ENCODE results near the gene AMOT. TPM values are rescaled to one million over a fixed set of nuclear protein-coding genes. Genes with fewer than 3 reads are reported as not detected.

Gene AMOT
- total RNA-seq, 3 donors from 2014 or later (not counting 1 experiment from before 2014, with no cell fraction given): 7.1 to 15.8 (median 9.3) TPM

GRCh38 chrX:112827292-112827903 lies 13.2 kb downstream of the AMOT start:
- no peak overlapping the region for H3K4me3 Mint-ChIP-seq
- TF ChIP-seq, protein P1, sequence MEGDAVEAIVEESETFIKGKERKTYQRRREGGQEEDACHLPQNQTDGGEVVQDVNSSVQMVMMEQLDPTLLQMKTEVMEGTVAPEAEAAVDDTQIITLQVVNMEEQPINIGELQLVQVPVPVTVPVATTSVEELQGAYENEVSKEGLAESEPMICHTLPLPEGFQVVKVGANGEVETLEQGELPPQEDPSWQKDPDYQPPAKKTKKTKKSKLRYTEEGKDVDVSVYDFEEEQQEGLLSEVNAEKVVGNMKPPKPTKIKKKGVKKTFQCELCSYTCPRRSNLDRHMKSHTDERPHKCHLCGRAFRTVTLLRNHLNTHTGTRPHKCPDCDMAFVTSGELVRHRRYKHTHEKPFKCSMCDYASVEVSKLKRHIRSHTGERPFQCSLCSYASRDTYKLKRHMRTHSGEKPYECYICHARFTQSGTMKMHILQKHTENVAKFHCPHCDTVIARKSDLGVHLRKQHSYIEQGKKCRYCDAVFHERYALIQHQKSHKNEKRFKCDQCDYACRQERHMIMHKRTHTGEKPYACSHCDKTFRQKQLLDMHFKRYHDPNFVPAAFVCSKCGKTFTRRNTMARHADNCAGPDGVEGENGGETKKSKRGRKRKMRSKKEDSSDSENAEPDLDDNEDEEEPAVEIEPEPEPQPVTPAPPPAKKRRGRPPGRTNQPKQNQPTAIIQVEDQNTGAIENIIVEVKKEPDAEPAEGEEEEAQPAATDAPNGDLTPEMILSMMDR (IDR thresholded peaks at IDR 0.05): no peak
- no CpG with 5 or more reads among the region's 1 CpG for WGBS (ENCODE audit: insufficient coverage)
- Histone ChIP-seq H3K27me3 (ENCODE audit: control insufficient read depth, insufficient read depth, low read length) (no peaks in the 10 kb centered on the region), H3K4me3 (ENCODE audit: low read length) (no peak overlapping the region), H3K36me3 (ENCODE audit: control insufficient read depth, insufficient read depth, low read length) (no peaks in the 10 kb centered on the region), H3K27ac (ENCODE audit: low read length) (no peak overlapping the region), H3K9me3 (ENCODE audit: control insufficient read depth, insufficient read depth, low read length) (no peaks in the 10 kb centered on the region), H3K4me1 (ENCODE audit: control insufficient read depth, insufficient read depth, low read length) (no peaks in the 10 kb centered on the region)
- no peak for DNase-seq
- peaks cover 0 to 9% of the 10 kb centered on the region in 2 donors for H3K27me3 Mint-ChIP-seq (ENCODE audit: low read depth in 2 of 2)
- no peak for ATAC-seq
- H3K36me3 Mint-ChIP-seq: no peaks in the 10 kb centered on the region
- no peak overlapping the region for H3K27ac Mint-ChIP-seq
- no peaks in the 10 kb centered on the region for H3K4me1 Mint-ChIP-seq
- intact Hi-C loops (cut with micrococcal nuclease): no loop called here
- no peaks in the 10 kb centered on the region for H3K9me3 Mint-ChIP-seq

GRCh38 chrX:112826023-112826422 lies 14.6 kb downstream of the AMOT start:
- DNase-seq (no peak), ATAC-seq (no peak)
- Histone ChIP-seq H3K9me3 (ENCODE audit: control insufficient read depth, insufficient read depth, low read length) (no peaks in the 10 kb centered on the region), H3K4me3 (ENCODE audit: low read length) (no peak overlapping the region), H3K36me3 (ENCODE audit: control insufficient read depth, insufficient read depth, low read length) (no peaks in the 10 kb centered on the region), H3K27me3 (ENCODE audit: control insufficient read depth, insufficient read depth, low read length) (no peaks in the 10 kb centered on the region), H3K27ac (ENCODE audit: low read length) (no peak overlapping the region), H3K4me1 (ENCODE audit: control insufficient read depth, insufficient read depth, low read length) (no peaks in the 10 kb centered on the region)
- no peaks in the 10 kb centered on the region for H3K36me3 Mint-ChIP-seq
- no peak overlapping the region for H3K4me3 Mint-ChIP-seq
- intact Hi-C loops (cut with micrococcal nuclease): no loop called here
- H3K27me3 Mint-ChIP-seq (ENCODE audit: low read depth in 2 of 2): peaks cover 0 to 9% of the 10 kb centered on the region in 2 donors
- no peak overlapping the region for H3K27ac Mint-ChIP-seq
- no peaks in the 10 kb centered on the region for H3K9me3 Mint-ChIP-seq
- H3K4me1 Mint-ChIP-seq: peaks cover 0 to 2% of the 10 kb centered on the region in 2 donors
- TF ChIP-seq, protein P1 (IDR thresholded peaks at IDR 0.05): no peak

DNA sequence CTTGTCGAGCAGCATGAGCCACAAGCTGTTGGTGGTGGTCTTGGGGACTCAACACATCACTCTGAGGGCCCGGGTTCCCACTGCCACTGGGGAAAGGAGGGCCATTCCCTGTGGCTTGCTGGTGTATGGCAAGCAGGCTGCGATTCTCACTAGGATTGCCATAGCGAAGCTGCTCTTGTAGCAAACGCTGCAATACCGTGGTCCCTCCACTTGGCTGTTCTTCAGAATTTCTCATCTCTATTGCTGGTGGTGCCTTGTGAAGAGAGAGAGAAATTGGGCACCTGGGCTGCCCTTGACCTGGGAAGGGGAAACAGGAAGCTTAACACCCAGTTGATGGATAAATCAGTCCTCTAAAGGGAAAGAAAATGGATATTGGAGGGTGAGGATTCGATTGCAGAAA lies 17.7 kb downstream of the AMOT start:
- peaks cover 0 to 13% of the 10 kb centered on the region in 2 donors for H3K27me3 Mint-ChIP-seq (ENCODE audit: low read depth in 2 of 2)
- Histone ChIP-seq H3K27me3 (ENCODE audit: control insufficient read depth, insufficient read depth, low read length) (no peaks in the 10 kb centered on the region), H3K36me3 (ENCODE audit: control insufficient read depth, insufficient read depth, low read length) (no peaks in the 10 kb centered on the region), H3K27ac (ENCODE audit: low read length) (no peak overlapping the region), H3K4me3 (ENCODE audit: low read length) (no peak overlapping the region), H3K4me1 (ENCODE audit: control insufficient read depth, insufficient read depth, low read length) (no peaks in the 10 kb centered on the region), H3K9me3 (ENCODE audit: control insufficient read depth, insufficient read depth, low read length) (no peaks in the 10 kb centered on the region)
- 86% methylated on average over 7 of the region's 7 CpGs for WGBS (ENCODE audit: insufficient coverage)
- H3K9me3 Mint-ChIP-seq: no peaks in the 10 kb centered on the region
- no peaks in the 10 kb centered on the region for H3K36me3 Mint-ChIP-seq
- H3K4me1 Mint-ChIP-seq: peaks cover 0 to 8% of the 10 kb centered on the region in 2 donors
- H3K4me3 Mint-ChIP-seq: no peak overlapping the region
- no peak overlapping the region for H3K27ac Mint-ChIP-seq
- ATAC-seq: no peak
- TF ChIP-seq, protein P1 (IDR thresholded peaks at IDR 0.05): no peak
- intact Hi-C loops (cut with micrococcal nuclease): no loop called here
- no peak for DNase-seq
